ENCODE data around the gene GTF3A. TPM values are rescaled to one million over a fixed set of nuclear protein-coding genes. Genes with fewer than 3 reads are reported as not detected.

Gene GTF3A
- total RNA-seq, 1 experiment from 2014 or later, result 88.7 TPM

GRCh38 chr13:27384285-27384684 lies 40.1 kb upstream of the GTF3A start (continued):
- no peak for TF ChIP-seq ZNF423 (CRISPR knock-in tag; IDR thresholded peaks at IDR 0.05)
- TF ChIP-seq TCF7 (CRISPR knock-in tag; IDR thresholded peaks at IDR 0.05; ENCODE audit: low read depth), result no peak
- TF ChIP-seq E2F5 (CRISPR knock-in tag; IDR thresholded peaks at IDR 0.05), result no peak
- no peak for TF ChIP-seq NR1H2 (CRISPR knock-in tag; IDR thresholded peaks at IDR 0.05)
- TF ChIP-seq NFYB (CRISPR knock-in tag; conservative IDR thresholded peaks at IDR 0.05; ENCODE audit: low read depth), result no peak

DNA sequence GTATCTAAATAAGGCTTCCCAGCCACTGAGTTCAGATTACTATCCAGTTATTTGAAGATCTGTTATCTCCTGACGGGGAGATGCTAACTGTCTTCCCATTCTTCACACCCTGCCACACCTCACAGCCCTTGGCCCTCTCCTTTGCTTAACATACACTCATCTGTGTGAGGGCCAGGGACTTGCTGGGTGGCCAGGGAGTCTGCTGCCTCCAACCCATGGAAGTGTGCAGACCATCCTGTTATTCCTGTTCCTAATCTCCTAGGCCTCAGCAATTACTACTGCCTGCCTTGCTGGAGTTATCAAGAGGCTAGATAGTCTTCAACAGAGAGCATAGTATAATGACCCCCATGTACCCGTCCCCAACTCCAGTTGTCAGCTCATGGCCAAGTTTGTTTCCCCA lies 36.2 kb upstream of the GTF3A start:
- H3K9me3 Mint-ChIP-seq, result no peaks in the 10 kb centered on the region
- H3K27me3 Mint-ChIP-seq (ENCODE audit: low read depth), result no peaks in the 10 kb centered on the region
- no peak overlapping the region for H3K4me3 Mint-ChIP-seq
- no peak for DNase-seq (ENCODE audit: low spot score)
- POLR2A ChIA-PET, result no interaction called here
- no peak for ATAC-seq
- TF ChIP-seq GRHL2 (CRISPR knock-in tag; IDR thresholded peaks at IDR 0.05; ENCODE audit: insufficient replicate concordance, severe bottlenecking) (no peak), ZNF512 (CRISPR knock-in tag; IDR thresholded peaks at IDR 0.05; ENCODE audit: borderline replicate concordance) (no peak), CREB1 (CRISPR knock-in tag; IDR thresholded peaks at IDR 0.05) (no peak)
- H3K27ac Mint-ChIP-seq, result no peak overlapping the region
- CTCF ChIA-PET, result interaction anchor here (0.6 to 2.0 kb wide), 2 partner anchors 26 to 37 kb away, joined by 3 to 8 read pairs; no protein-coding TSS in a partner anchor
- H3K4me1 Mint-ChIP-seq, result peaks cover 18% of the 10 kb centered on the region
- H3K36me3 Mint-ChIP-seq, result no peaks in the 10 kb centered on the region

GRCh38 chr13:27389891-27390290 lies 34.5 kb upstream of the GTF3A start:
- ChIA-PET POLR2A (no interaction called here), CTCF (interaction anchor here (0.6 to 2.0 kb wide), 4 partner anchors 16 to 611 kb away, joined by 3 to 8 read pairs (median 6); no protein-coding TSS in a partner anchor)
- no peak for DNase-seq (ENCODE audit: low spot score)
- TF ChIP-seq EMX1 (CRISPR knock-in tag; IDR thresholded peaks at IDR 0.05) (no peak), SP1 (CRISPR knock-in tag; conservative IDR thresholded peaks at IDR 0.05) (no peak), ZNF281 (CRISPR knock-in tag; IDR thresholded peaks at IDR 0.05) (no peak), FOXP1 (CRISPR knock-in tag; IDR thresholded peaks at IDR 0.05; ENCODE audit: borderline replicate concordance) (no peak), ZNF219 (CRISPR knock-in tag; IDR thresholded peaks at IDR 0.05; ENCODE audit: borderline replicate concordance) (no peak), NFE2L1 (CRISPR knock-in tag; IDR thresholded peaks at IDR 0.05) (no peak), NFYB (CRISPR knock-in tag; conservative IDR thresholded peaks at IDR 0.05; ENCODE audit: low read depth) (no peak), ZNF138 (CRISPR knock-in tag; conservative IDR thresholded peaks at IDR 0.05) (no peak)
- TF ChIP-seq, protein P1, sequence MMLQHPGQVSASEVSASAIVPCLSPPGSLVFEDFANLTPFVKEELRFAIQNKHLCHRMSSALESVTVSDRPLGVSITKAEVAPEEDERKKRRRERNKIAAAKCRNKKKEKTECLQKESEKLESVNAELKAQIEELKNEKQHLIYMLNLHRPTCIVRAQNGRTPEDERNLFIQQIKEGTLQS (CRISPR knock-in tag; conservative IDR thresholded peaks at IDR 0.05), result no peak
- TF ChIP-seq, protein P2, sequence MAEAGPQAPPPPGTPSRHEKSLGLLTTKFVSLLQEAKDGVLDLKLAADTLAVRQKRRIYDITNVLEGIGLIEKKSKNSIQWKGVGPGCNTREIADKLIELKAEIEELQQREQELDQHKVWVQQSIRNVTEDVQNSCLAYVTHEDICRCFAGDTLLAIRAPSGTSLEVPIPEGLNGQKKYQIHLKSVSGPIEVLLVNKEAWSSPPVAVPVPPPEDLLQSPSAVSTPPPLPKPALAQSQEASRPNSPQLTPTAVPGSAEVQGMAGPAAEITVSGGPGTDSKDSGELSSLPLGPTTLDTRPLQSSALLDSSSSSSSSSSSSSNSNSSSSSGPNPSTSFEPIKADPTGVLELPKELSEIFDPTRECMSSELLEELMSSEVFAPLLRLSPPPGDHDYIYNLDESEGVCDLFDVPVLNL (CRISPR knock-in tag; IDR thresholded peaks at IDR 0.05; ENCODE audit: borderline replicate concordance, low read depth), result no peak
- TF ChIP-seq, protein P3, sequence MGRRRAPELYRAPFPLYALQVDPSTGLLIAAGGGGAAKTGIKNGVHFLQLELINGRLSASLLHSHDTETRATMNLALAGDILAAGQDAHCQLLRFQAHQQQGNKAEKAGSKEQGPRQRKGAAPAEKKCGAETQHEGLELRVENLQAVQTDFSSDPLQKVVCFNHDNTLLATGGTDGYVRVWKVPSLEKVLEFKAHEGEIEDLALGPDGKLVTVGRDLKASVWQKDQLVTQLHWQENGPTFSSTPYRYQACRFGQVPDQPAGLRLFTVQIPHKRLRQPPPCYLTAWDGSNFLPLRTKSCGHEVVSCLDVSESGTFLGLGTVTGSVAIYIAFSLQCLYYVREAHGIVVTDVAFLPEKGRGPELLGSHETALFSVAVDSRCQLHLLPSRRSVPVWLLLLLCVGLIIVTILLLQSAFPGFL (CRISPR knock-in tag; IDR thresholded peaks at IDR 0.05; ENCODE audit: borderline replicate concordance), result no peak
- ATAC-seq, result no peak
- Mint-ChIP-seq H3K27me3 (ENCODE audit: low read depth) (no peaks in the 10 kb centered on the region), H3K9me3 (no peaks in the 10 kb centered on the region), H3K4me1 (peaks cover 15% of the 10 kb centered on the region), H3K4me3 (no peak overlapping the region), H3K27ac (no peak overlapping the region), H3K36me3 (no peaks in the 10 kb centered on the region)

Measured in WTC11 (cell line).